AG04450 (cell line): Measurements from ENCODE around the gene ARL11. TPM values are rescaled to one million over a fixed set of nuclear protein-coding genes. Genes with fewer than 3 reads are reported as not detected.
"Not testable (repeated sequence)": the region's sequence is repeated elsewhere in the genome, so short reads cannot be mapped to it uniquely, and the experiment has no call there.

Source experiments
- CTCF ChIA-PET: fragments of 300-600, 350-600 bp; formaldehyde crosslinking; extraction: SDS; loops from one replicate; lab custom pipeline; 2022; ENCODE audit warnings: antibody characterized with exemption, inconsistent platforms; lab: Charles Lee
- POLR2A ChIA-PET: fragments of 350-600 bp; formaldehyde crosslinking; extraction: SDS; loops from one replicate; lab custom pipeline; 2021; ENCODE audit warnings: antibody characterized with exemption, inconsistent platforms; lab: Yijun Ruan, JAX
- DNase-seq: peaks from one replicate; pipeline ENCODE4 v3.0.0-alpha.2; 2011; ENCODE audit warnings: low read depth, low spot score
- H3K27ac ChIP-seq: one replicate; pipeline ENCODE4 v1.5.1; 2012; ENCODE audit warnings: low read depth, low read length, control low read depth
- H3K27me3 ChIP-seq: one replicate; pipeline ENCODE4 v1.6.0; 2012; ENCODE audit warnings: low read length; ENCODE audit not compliant: control insufficient read depth, insufficient read depth
- H3K4me3 ChIP-seq: 2 replicates; pipeline ENCODE4 v1.5.1; 2011; ENCODE audit warnings: mild to moderate bottlenecking, low read depth, low read length, control low read depth
- H3K9me3 ChIP-seq: 2 replicates; pipeline ENCODE4 v1.5.1; 2012; ENCODE audit warnings: low read length; ENCODE audit not compliant: control insufficient read depth, insufficient read depth
- CTCF ChIP-seq: IDR thresholded peaks from 2 replicates; pipeline ENCODE4 v1.5.1; 2011; ENCODE audit warnings: low read depth, low read length, control low read depth, inconsistent platforms
- polyA plus RNA-seq: library from polyadenylated mRNA; depleted of rRNA; stranded (reverse); fragments of >200 nt; gene quantifications from 2 replicates; pipeline ENCODE4 v1.2.3, GENCODE V29; 2011

The ARL11 gene
- polyA plus RNA-seq, 1 experiment = not detected

- Histone ChIP-seq H3K27ac (peak within 1 kb of the TSS; percentile 61), H3K4me3 (peak within 1 kb of the TSS; percentile 82), H3K9me3 (no peaks in the 10 kb centered on the region), H3K27me3 (no peaks in the 10 kb centered on the region)
- DNase-seq = no peak
- CTCF ChIA-PET = interaction anchor here (1.1 kb wide), 1 partner anchor 21 kb away, joined by 3 read pairs; no protein-coding TSS in a partner anchor
- TF ChIP-seq CTCF = no peak
- POLR2A ChIA-PET = interaction anchor here (0.9 kb wide), 1 partner anchor 25 kb away, joined by 3 read pairs; no protein-coding TSS in a partner anchor
Observed at GRCh38 chr13:49585220-49586157, 42.8 kb upstream of the ARL11 start, which contains the start of gene RCBTB1. Gene RCBTB1 (minus strand): TSS chr13:49585558. CDS start chr13:49567279, 18,279 bp downstream.

- H3K4me3 ChIP-seq = no peak overlapping the region
- no peaks in the 10 kb centered on the region for H3K9me3 ChIP-seq
- H3K27me3 ChIP-seq = no peaks in the 10 kb centered on the region
- POLR2A ChIA-PET = interaction anchor here (0.6 kb wide), 1 partner anchor 206 kb away, joined by 3 read pairs; no protein-coding TSS in a partner anchor
- H3K27ac ChIP-seq = no peak overlapping the region
- TF ChIP-seq CTCF = no peak
- no peak for DNase-seq
- CTCF ChIA-PET = interaction anchor here (0.6 to 1.0 kb wide), 3 partner anchors 21 to 345 kb away, joined by 3 to 5 read pairs (median 3); no protein-coding TSS in a partner anchor
Observed at GRCh38 chr13:49586717-49587116, 41.6 kb upstream of the ARL11 start.

GRCh38 chr13:49587311-49587847, 40.9 kb upstream of the ARL11 start:
- no peak overlapping the region for H3K27ac ChIP-seq
- no peak for TF ChIP-seq CTCF
- POLR2A ChIA-PET = interaction anchor here (0.6 kb wide), 1 partner anchor 206 kb away, joined by 3 read pairs; no protein-coding TSS in a partner anchor

GRCh38 chr13:49590714-49591113, 37.6 kb upstream of the ARL11 start:
- H3K27me3 ChIP-seq, DNase-seq, H3K9me3 ChIP-seq, POLR2A ChIA-PET, H3K4me3 ChIP-seq, H3K27ac ChIP-seq: not testable (repeated sequence)
- CTCF ChIA-PET = interaction anchor here (0.6 kb wide), 1 partner anchor 244 kb away, joined by 3 read pairs; no protein-coding TSS in a partner anchor

More at GRCh38 chr13:49587311-49587847, 40.9 kb upstream of the ARL11 start:
- Histone ChIP-seq H3K27me3 (no peaks in the 10 kb centered on the region), H3K4me3 (no peak overlapping the region), H3K9me3 (no peaks in the 10 kb centered on the region)
- no peak for DNase-seq
- CTCF ChIA-PET = interaction anchor here (0.5 kb wide), 1 partner anchor 144 kb away, joined by 5 read pairs; no protein-coding TSS in a partner anchor

GRCh38 chr13:49593876-49594275, 34.4 kb upstream of the ARL11 start:
- H3K9me3 ChIP-seq, DNase-seq, H3K4me3 ChIP-seq, H3K27ac ChIP-seq, POLR2A ChIA-PET, H3K27me3 ChIP-seq: not testable (repeated sequence)
- CTCF ChIA-PET = interaction anchor here (0.7 kb wide), 1 partner anchor 166 kb away, joined by 6 read pairs; no protein-coding TSS in a partner anchor
